ENCODE data around the gene SLC39A7. TPM values are rescaled to one million over a fixed set of nuclear protein-coding genes. Genes with fewer than 3 reads are reported as not detected.

SLC39A7 gene
- total RNA-seq (2022; extraction: Qiagen RNA extraction) = 99.7 to 114 TPM (median 108 TPM) in 5 replicates

DNA sequence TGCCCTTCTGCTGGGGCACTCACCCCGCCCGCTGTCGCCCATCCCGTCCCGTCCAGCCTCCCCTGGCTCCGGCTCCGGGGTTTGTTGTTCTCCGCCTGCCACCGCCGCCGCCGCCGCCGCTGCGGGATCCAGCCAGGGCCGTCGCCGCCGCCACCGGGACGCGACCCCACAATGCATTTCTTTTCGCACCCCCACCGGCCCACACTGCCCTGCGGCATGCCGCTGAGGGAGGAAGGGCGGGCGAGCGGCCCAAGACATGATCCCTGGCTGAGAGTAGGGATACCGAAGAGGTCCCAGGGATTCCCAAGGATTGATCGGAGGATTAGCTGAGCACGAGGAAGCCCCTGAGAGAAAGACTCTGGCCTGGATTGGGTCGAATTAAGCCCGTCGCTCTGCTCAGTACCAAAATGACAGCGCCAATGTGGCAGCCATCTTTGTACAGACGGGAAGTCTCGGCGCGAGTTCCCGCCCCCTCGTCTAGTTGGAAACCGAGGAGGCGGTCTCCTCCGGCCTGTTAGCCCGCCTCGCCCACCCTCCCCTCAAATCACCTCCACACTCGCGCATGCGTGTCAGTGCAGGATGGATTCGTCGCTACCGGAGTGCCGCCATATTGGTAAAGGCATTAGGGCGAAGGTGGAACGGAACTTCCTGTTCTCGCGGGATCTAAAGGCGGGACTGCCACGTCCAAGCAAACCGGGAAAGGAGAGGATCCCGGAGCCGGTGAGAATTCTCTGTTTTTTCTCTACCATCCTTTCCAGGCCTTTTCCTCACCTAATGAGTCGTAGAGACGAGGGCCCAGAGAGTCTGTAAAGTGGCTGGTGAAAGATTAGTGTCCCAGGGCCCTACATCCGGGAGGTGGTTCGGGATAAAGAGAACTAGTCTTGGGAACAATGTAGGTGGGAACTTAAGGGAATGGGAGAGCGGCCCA, at the start of gene SLC39A7, which contains the start of gene RXRB:
TSS of gene SLC39A7 (plus strand) at position 649 of the 928 bp plus-strand sequence. CDS start 379 bp downstream, outside the sequence.
TSS of gene RXRB (minus strand) at position 447 of the 928 bp plus-strand sequence. CDS start at position 258, 189 bp downstream.

DNA sequence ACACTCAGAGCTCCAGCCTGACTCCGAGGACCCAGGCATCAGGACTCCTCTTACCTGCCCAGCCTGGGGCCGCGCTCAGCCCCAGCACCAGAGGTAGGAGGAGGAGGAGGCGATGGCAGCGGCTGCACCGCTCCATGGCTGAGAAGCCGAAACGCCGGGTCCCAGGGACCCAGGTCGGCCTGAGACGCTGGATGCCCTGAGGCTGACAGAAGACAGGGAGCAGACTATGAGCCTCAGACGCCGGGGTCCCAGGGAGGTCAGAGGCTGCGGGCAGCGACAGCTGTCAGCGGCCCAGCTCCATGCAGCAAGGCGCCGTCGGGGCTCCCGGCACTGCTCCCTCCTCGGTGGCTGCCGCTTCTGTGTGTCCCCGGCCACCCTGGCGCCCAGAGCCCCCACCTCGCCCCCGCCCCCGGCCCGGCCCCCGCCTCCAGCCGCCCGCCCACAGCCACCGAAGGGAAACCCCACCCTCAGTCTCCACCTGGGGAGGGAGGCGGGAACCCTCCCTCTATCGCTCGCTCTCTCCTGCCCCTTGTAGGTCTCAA, 8.5 kb upstream of the SLC39A7 start, which contains the start of gene COL11A2:
TSS of gene COL11A2 (minus strand) at position 363 of the 542 bp plus-strand sequence. CDS start at position 136, 227 bp downstream.

DNA sequence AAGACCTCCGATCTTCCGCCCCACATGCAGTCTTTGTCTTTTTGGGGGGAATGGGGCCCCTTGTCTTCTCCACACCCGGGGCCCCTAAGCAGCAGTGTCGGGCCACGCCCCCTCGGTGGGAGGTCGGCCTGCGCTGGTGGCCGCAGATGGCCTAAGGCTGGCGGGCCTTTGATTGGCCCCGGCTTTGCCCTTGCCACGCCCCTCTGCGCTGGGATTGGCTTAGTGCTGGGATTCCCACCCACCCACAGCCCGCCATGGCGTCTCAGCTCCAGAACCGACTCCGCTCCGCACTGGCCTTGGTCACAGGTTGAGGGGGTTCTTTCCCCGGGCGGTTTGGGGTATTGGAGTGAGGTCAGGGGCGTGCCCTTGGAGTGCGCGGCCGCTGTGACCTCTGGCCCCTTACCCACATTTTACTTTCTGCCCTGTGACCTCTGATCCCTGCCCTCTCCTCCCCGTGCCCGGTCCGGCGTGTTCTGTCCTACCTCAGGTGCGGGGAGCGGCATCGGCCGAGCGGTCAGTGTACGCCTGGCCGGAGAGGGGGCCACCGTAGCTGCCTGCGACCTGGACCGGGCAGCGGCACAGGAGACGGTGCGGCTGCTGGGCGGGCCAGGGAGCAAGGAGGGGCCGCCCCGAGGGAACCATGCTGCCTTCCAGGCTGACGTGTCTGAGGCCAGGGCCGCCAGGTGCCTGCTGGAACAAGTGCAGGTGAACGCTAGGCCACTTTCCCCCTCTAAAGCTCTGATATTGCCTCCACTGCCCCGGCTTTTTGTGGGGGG, 3.9 kb downstream of the SLC39A7 start, which contains the start of gene HSD17B8:
TSS of gene HSD17B8 (plus strand) at position 241 of the 776 bp plus-strand sequence. CDS start at position 255, 14 bp downstream.

GRCh38 chr6:33208091-33208967, 7.7 kb downstream of the SLC39A7 start, which contains the start of gene RING1:
RING1 (plus strand) TSS chr6:33208500; CDS start chr6:33208823, 323 bp downstream.

Other genes with a start within 250 kb of the SLC39A7 start
- 2.9 to 3.7 TPM (median 3.0 TPM) in 5 replicates for gene HLA-DMA, start 247.8 kb upstream of the SLC39A7 start, total RNA-seq (2022; extraction: Qiagen RNA extraction)
- 104 to 133 TPM (median 112 TPM) in 5 replicates for gene BRD2, start 232.3 kb upstream of the SLC39A7 start, total RNA-seq (2022; extraction: Qiagen RNA extraction)
- 0.05 TPM in 1 of 5 replicates, not detected in the others for gene HLA-DOA, start 191.3 kb upstream of the SLC39A7 start, total RNA-seq (2022; extraction: Qiagen RNA extraction)
- 0.05 to 0.11 TPM in 2 of 5 replicates, not detected in the others for gene HLA-DPA1, start 127.2 kb upstream of the SLC39A7 start, total RNA-seq (2022; extraction: Qiagen RNA extraction)
- not detected in 5 replicates for gene HLA-DPB1, start 124.9 kb upstream of the SLC39A7 start, total RNA-seq (2022; extraction: Qiagen RNA extraction)
- 0.31 to 0.92 TPM (median 0.81 TPM) in 5 replicates for gene COL11A2, start 8.4 kb upstream of the SLC39A7 start, total RNA-seq (2022; extraction: Qiagen RNA extraction)
- 17.4 to 21.9 TPM (median 19.7 TPM) in 5 replicates for gene RXRB, start 202 bp upstream of the SLC39A7 start, total RNA-seq (2022; extraction: Qiagen RNA extraction)
- gene HSD17B8, start 3.8 kb downstream of the SLC39A7 start, total RNA-seq (2022; extraction: Qiagen RNA extraction) = 12.7 to 17.3 TPM (median 15.3 TPM) in 5 replicates
- 19.1 to 24.8 TPM (median 23.7 TPM) in 5 replicates for gene RING1, start 7.6 kb downstream of the SLC39A7 start, total RNA-seq (2022; extraction: Qiagen RNA extraction)
- gene VPS52, start 71.0 kb downstream of the SLC39A7 start, total RNA-seq (2022; extraction: Qiagen RNA extraction) = 15.1 to 18.8 TPM (median 16.1 TPM) in 5 replicates
- 2,494 to 2,625 TPM (median 2,588 TPM) in 5 replicates for gene RPS18, start 71.2 kb downstream of the SLC39A7 start, total RNA-seq (2022; extraction: Qiagen RNA extraction)
- gene B3GALT4, start 76.3 kb downstream of the SLC39A7 start, total RNA-seq (2022; extraction: Qiagen RNA extraction) = 0.67 to 1.0 TPM (median 0.95 TPM) in 5 replicates
- gene WDR46, start 88.4 kb downstream of the SLC39A7 start, total RNA-seq (2022; extraction: Qiagen RNA extraction) = 48.1 to 55.9 TPM (median 52.1 TPM) in 5 replicates
- gene PFDN6, start 88.7 kb downstream of the SLC39A7 start, total RNA-seq (2022; extraction: Qiagen RNA extraction) = 102 to 111 TPM (median 104 TPM) in 5 replicates
- gene RGL2, start 98.1 kb downstream of the SLC39A7 start, total RNA-seq (2022; extraction: Qiagen RNA extraction) = 11.4 to 13.2 TPM (median 12.3 TPM) in 5 replicates
- 34.6 to 39.1 TPM (median 36.6 TPM) in 5 replicates for gene TAPBP, start 113.2 kb downstream of the SLC39A7 start, total RNA-seq (2022; extraction: Qiagen RNA extraction)
- gene ZBTB22, start 116.9 kb downstream of the SLC39A7 start, total RNA-seq (2022; extraction: Qiagen RNA extraction) = 2.6 to 3.7 TPM (median 3.2 TPM) in 5 replicates
- 33.4 to 41.0 TPM (median 35.7 TPM) in 5 replicates for gene DAXX, start 122.1 kb downstream of the SLC39A7 start, total RNA-seq (2022; extraction: Qiagen RNA extraction)
- 40.2 to 45.2 TPM (median 42.4 TPM) in 5 replicates for gene KIFC1, start 191.0 kb downstream of the SLC39A7 start, total RNA-seq (2022; extraction: Qiagen RNA extraction)
- gene PHF1, start 210.1 kb downstream of the SLC39A7 start, total RNA-seq (2022; extraction: Qiagen RNA extraction) = 10.8 to 17.1 TPM (median 16.0 TPM) in 5 replicates
- gene CUTA, start 217.2 kb downstream of the SLC39A7 start, total RNA-seq (2022; extraction: Qiagen RNA extraction) = 173 to 227 TPM (median 203 TPM) in 5 replicates
- gene SYNGAP1, start 219.2 kb downstream of the SLC39A7 start, total RNA-seq (2022; extraction: Qiagen RNA extraction) = 3.6 to 6.0 TPM (median 4.2 TPM) in 5 replicates